K562 (cell line): ENCODE results near the gene FAM222A. TPM values are rescaled to one million over a fixed set of nuclear protein-coding genes. Genes with fewer than 3 reads are reported as not detected.

Experiments
- ATAC-seq: fragments of 200-7000 bp; cut with Tn5 transposase; 3 replicates; pipeline ENCODE4 v1.9.1; 2020; ENCODE audit warnings: moderate library complexity
- BruUV-seq: library from RNA; stranded (reverse); fragments of 400-500 nt; replicated peaks from 2 replicates; lab custom pipeline; 2021; lab: Mats Ljungman, UMichigan
- CTCF ChIA-PET: fragments of 300-600 bp; formaldehyde crosslinking; extraction: SDS; loops from one replicate; lab custom pipeline; 2021; ENCODE audit warnings: low intra/inter-chr PET ratio; lab: Yijun Ruan, JAX
- POLR2A ChIA-PET: fragments of 300-600, 350-650 bp; sonication (Branson Sonifier 250); formaldehyde crosslinking; extraction: SDS; loops from one replicate; lab custom pipeline; 2021; ENCODE audit warnings: antibody characterized with exemption, inconsistent platforms; lab: Yijun Ruan, JAX
- DNase-seq, 4 experiments: peaks; one replicate each; pipeline versions ENCODE4 v3.0.0 to v3.0.0-alpha.2; 2011 to 2018; ENCODE audit warnings: low spot score in 3 of 4, mixed read lengths in 3 of 4; ENCODE audit errors: extremely low read depth in 1 of 4
- FAIRE-seq: peaks from 2 replicates; lab custom pipeline; 2011; peaks lifted over from hg19 to GRCh38; lab: Jason Lieb, UNC
- H2AFZ ChIP-seq: 2 replicates; pipeline ENCODE4 v1.6.0; 2011; ENCODE audit warnings: low read depth, low read length, control low read depth, inconsistent platforms
- H3K27ac ChIP-seq: fragments of 200-600 bp; 3 replicates; pipeline ENCODE4 v1.8.0; 2011; ENCODE audit warnings: low read depth, mild to moderate bottlenecking, control low read depth, inconsistent platforms, low read length, moderate library complexity, mixed read lengths; ENCODE audit errors: extremely low read depth
- H3K27me3 ChIP-seq, 2 experiments: fragments of 300-600 bp in 1 of 2; 2 replicates in 1 of 2; 3 replicates in 1 of 2; pipeline versions ENCODE4 v1.6.0 to v1.8.0; 2011; ENCODE audit warnings: inconsistent platforms in 2 of 2, low read length in 2 of 2, mild to moderate bottlenecking in 1 of 2, mixed read lengths in 1 of 2, moderate library complexity in 1 of 2; ENCODE audit not compliant: control insufficient read depth in 2 of 2, insufficient read depth in 2 of 2
- H3K36me3 ChIP-seq: fragments of 300-600 bp; 3 replicates; pipeline ENCODE4 v1.8.0; 2011; ENCODE audit warnings: mild to moderate bottlenecking, low read length, inconsistent platforms; ENCODE audit not compliant: control insufficient read depth, insufficient read depth
- H3K4me1 ChIP-seq, 2 experiments: fragments of 200-600 bp in 1 of 2; replicated peaks in 1 of 2; 2 replicates in 1 of 2; 3 replicates in 1 of 2; pipeline versions ENCODE4 v1.5.1 to v1.8.0; 2011; ENCODE audit warnings: inconsistent platforms in 2 of 2, low read length in 2 of 2, mild to moderate bottlenecking in 1 of 2, mixed read lengths in 1 of 2, moderate library complexity in 1 of 2; ENCODE audit not compliant: control insufficient read depth in 2 of 2, insufficient read depth in 2 of 2
- H3K4me2 ChIP-seq: 2 replicates; pipeline ENCODE4 v1.6.1; 2011; ENCODE audit warnings: low read length, control low read depth, inconsistent platforms, mixed read lengths; ENCODE audit not compliant: insufficient read depth
- H3K4me3 ChIP-seq: fragments of 200-600 bp; sonication (generic), shearing (Covaris generic); 2 replicates; pipeline ENCODE4 v1.5.1; 2016; ENCODE audit warnings: control low read depth, inconsistent platforms
- H3K79me2 ChIP-seq: fragments of 200-600 bp; 3 replicates; pipeline ENCODE4 v1.8.0; 2011; ENCODE audit warnings: low read length, inconsistent platforms; ENCODE audit not compliant: control insufficient read depth, insufficient read depth
- H3K9ac ChIP-seq, 2 experiments: 2 replicates each; pipeline versions ENCODE4 v1.6.0 to v1.6.1; 2011; ENCODE audit warnings: low read depth in 2 of 2, low read length in 2 of 2, control low read depth in 1 of 2, inconsistent platforms in 1 of 2, mild to moderate bottlenecking in 1 of 2, mixed read lengths in 1 of 2; ENCODE audit not compliant: insufficient read depth in 1 of 2
- H3K9me1 ChIP-seq: one replicate; pipeline ENCODE4 v1.6.0; 2011; ENCODE audit warnings: inconsistent platforms, mild to moderate bottlenecking, low read length, moderate library complexity; ENCODE audit not compliant: control insufficient read depth, insufficient read depth
- H3K9me3 ChIP-seq: replicated peaks from 2 replicates; pipeline ENCODE4 v1.5.1; 2011; ENCODE audit warnings: low read depth, low read length, inconsistent platforms; ENCODE audit not compliant: control insufficient read depth, insufficient read depth
- H4K20me1 ChIP-seq: replicated peaks from 2 replicates; pipeline ENCODE4 v1.6.1; 2011; ENCODE audit warnings: low read length, inconsistent platforms, mixed read lengths; ENCODE audit not compliant: control insufficient read depth, insufficient read depth
- CTBP1 ChIP-seq: fragments of 450-650 bp; IDR thresholded peaks from 2 replicates; pipeline ENCODE4 v1.6.1; 2016; ENCODE audit warnings: borderline replicate concordance
- E2F1 ChIP-seq: sonication (generic); formaldehyde crosslinking; IDR thresholded peaks from 2 replicates; pipeline ENCODE4 v1.8.1; 2023; ENCODE audit warnings: mild to moderate bottlenecking, missing genetic modification reagents, moderate library complexity
- ESRRA ChIP-seq: fragments of 450-650 bp; IDR thresholded peaks from 2 replicates; pipeline ENCODE4 v1.6.1; 2014; ENCODE audit warnings: low read depth, mild to moderate bottlenecking, moderate library complexity, borderline replicate concordance
- EWSR1 ChIP-seq: fragments of 450-650 bp; IDR thresholded peaks from 2 replicates; pipeline ENCODE4 v1.6.1; 2018; ENCODE audit warnings: borderline replicate concordance, mild to moderate bottlenecking, low read depth, moderate library complexity; ENCODE audit not compliant: partially characterized antibody
- NR2C2 ChIP-seq, 2 experiments: fragments of 200-800 bp in 1 of 2; sonication (Bioruptor generic) in 1 of 2; sonication (generic) in 1 of 2; formaldehyde crosslinking in 1 of 2; IDR thresholded peaks; 2 replicates each; pipeline versions ENCODE4 v1.6.1 to v1.8.0; 2016 to 2022; ENCODE audit warnings: mild to moderate bottlenecking in 1 of 2, missing compliant biosample characterization in 1 of 2, missing genetic modification characterization in 1 of 2, missing genetic modification reagents in 1 of 2
- PATZ1 ChIP-seq: fragments of 250-450 bp; sonication (Bioruptor Pico); IDR thresholded peaks from 2 replicates; pipeline ENCODE4 v1.5.0; 2020; ENCODE audit warnings: mild to moderate bottlenecking, borderline replicate concordance
- PKNOX1 ChIP-seq: fragments of 450-650 bp; IDR thresholded peaks from 2 replicates; pipeline ENCODE4 v1.6.1; 2016
- POLR2AphosphoS5 ChIP-seq: IDR thresholded peaks from 2 replicates; pipeline ENCODE4 v1.6.1; 2011; ENCODE audit warnings: mild to moderate bottlenecking, low read depth, low read length, moderate library complexity; ENCODE audit not compliant: control insufficient read depth, insufficient read depth
- RAD21 ChIP-seq, 2 experiments: fragments of 250-450 bp in 1 of 2; fragments of 450-650 bp in 1 of 2; sonication (Bioruptor Pico) in 1 of 2; formaldehyde crosslinking in 1 of 2; IDR thresholded peaks in 1 of 2; conservative IDR thresholded peaks in 1 of 2; 2 replicates each; pipeline versions ENCODE4 v1.4.0 to v1.8.0; 2020 to 2022; ENCODE audit warnings: mild to moderate bottlenecking in 2 of 2, moderate library complexity in 1 of 2
- SAFB ChIP-seq: fragments of 200-400 bp; formaldehyde crosslinking; IDR thresholded peaks from 2 replicates; pipeline ENCODE4 v1.6.1; 2017; ENCODE audit warnings: low read depth, low read length, borderline replicate concordance
- SAP30 ChIP-seq: fragments of 200-600 bp; sonication (generic); IDR thresholded peaks from 2 replicates; pipeline ENCODE4 v1.6.1; 2012; ENCODE audit warnings: borderline replicate concordance, low read depth, mild to moderate bottlenecking, moderate library complexity, low read length, control low read depth, inconsistent platforms; ENCODE audit not compliant: insufficient read depth, poor library complexity, severe bottlenecking
- ZSCAN29 ChIP-seq: fragments of 450-650 bp; IDR thresholded peaks from 2 replicates; pipeline ENCODE4 v1.6.1; 2017
- WGBS: fragments of 100-300 bp; shearing (Covaris generic); methylation state at CpG from one replicate; pipeline ENCODE4 v1.1.6; 2016; ENCODE audit warnings: low coverage, mixed read lengths; ENCODE audit not compliant: insufficient coverage; ENCODE audit errors: missing lambda C conversion rate; 5-methylcytosine and 5-hydroxymethylcytosine counted together
- in situ Hi-C: fragments of 300-500 bp; cut with MboI; formaldehyde crosslinking; loops from 4 replicates; pipeline ENCODE4 v1.15.0; 2018; ENCODE audit warnings: inconsistent platforms, mixed read lengths
- intact Hi-C: fragments of 100-400 bp; cut with micrococcal nuclease; formaldehyde crosslinking; loops from 2 replicates; pipeline ENCODE4 v1.14.2; 2022
- polyA plus RNA-seq, 8 experiments: library from polyadenylated mRNA; depleted of rRNA in 4 of 8; stranded (reverse) in 5 of 8; unstranded in 3 of 8; fragments of >200 nt; fragmentation: Nextera tagmentation in 2 of 8; fragmentation: Illumina TruSeq in 1 of 8; extraction: Ambion mirVana in 2 of 8; extraction: Trizol in 1 of 8; gene quantifications; 2 replicates each; pipeline versions ENCODE4 v1.2.1 to v1.2.3, GENCODE V29; 2011 to 2014; ENCODE audit warnings: inconsistent platforms in 1 of 8, missing spikeins in 1 of 8
- total RNA-seq, 7 experiments: library from RNA; depleted of rRNA in 6 of 7; stranded (reverse); fragments of >200 nt in 6 of 7; fragmentation: Illumina TruSeq in 2 of 7; extraction: Trizol in 2 of 7; gene quantifications; 2 replicates each; pipeline versions ENCODE4 v1.2.1 to v1.2.3, GENCODE V29; 2011 to 2021; ENCODE audit warnings: low replicate concordance in 1 of 7

Gene FAM222A
- total and polyA plus RNA-seq, 9 of the 15 experiments (the other 6 are each of a cell fraction or from before 2014, with no cell fraction given): 0.03 to 0.36 (median 0.12) TPM; not detected in 1

- 0 out of 4 replicates have a peak overlapping the region, but pooled peaks of 1 of the 2 experiments have one; percentile 5 for H3K9ac ChIP-seq
- intact Hi-C loops: no loop called here
- CTCF ChIA-PET: no interaction called here
- H3K4me1 ChIP-seq: peaks cover 7 to 16% of the 10 kb centered on the region in 2 experiments; a peak in 3 of 5 replicates
- WGBS: 1% methylated on average over 11 of the region's 18 CpGs
- H4K20me1 ChIP-seq: peaks cover 25% of the 10 kb centered on the region
- FAIRE-seq (peak; percentile 26), ATAC-seq (peak; percentile 73), DNase-seq (peak; percentile 54 to 68 (median 64))
- in situ Hi-C loops: no loop called here
- POLR2A ChIA-PET: interaction anchor here (0.8 kb wide), 1 partner anchor 142 kb away, joined by 3 read pairs; no protein-coding TSS in a partner anchor
- no peaks in the 10 kb centered on the region for H3K9me3 ChIP-seq
- peaks cover 6 to 43% of the 10 kb centered on the region in 2 experiments; a peak in 4 of 5 replicates for H3K27me3 ChIP-seq
- H3K79me2 ChIP-seq: no peaks in the 10 kb centered on the region
- no peaks in the 10 kb centered on the region for H3K9me1 ChIP-seq
- no peak overlapping the region for H2AFZ ChIP-seq
- no peak overlapping the region for H3K4me3 ChIP-seq
- H3K4me2 ChIP-seq: peak overlapping the region; percentile 21
- H3K27ac ChIP-seq: no peak overlapping the region; the same call in 2 of the 3 replicates
- no TSS peak for BruUV-seq
- no peaks in the 10 kb centered on the region for H3K36me3 ChIP-seq
- TF ChIP-seq E2F1 (no peak), RAD21 (CRISPR knock-in tag; conservative IDR thresholded peaks at IDR 0.05 in 1 of 2, IDR thresholded peaks at IDR 0.05 in 1 of 2) (peak in 1 of 2 experiments; percentile 43; a peak in 2 of 4 replicates), SAFB (no peak), POLR2AphosphoS5 (peak; percentile 57; the same call in 1 of the 2 replicates), PKNOX1 (no peak), CTBP1 (no peak), NR2C2 (CRISPR knock-in tag; IDR thresholded peaks at IDR 0.05) (no peak), NR2C2 (tag; IDR thresholded peaks at IDR 0.05) (no peak), ZSCAN29 (no peak), EWSR1 (no peak), ESRRA (no peak), PATZ1 (CRISPR knock-in tag) (no peak), SAP30 (no peak)
Measured at GRCh38 chr12:109739747-109740693, 26.4 kb downstream of the FAM222A start.
